HG03457 (cell line): ENCODE data around the gene XRCC5.
"Not testable (repeated sequence)": the region's sequence is repeated elsewhere in the genome, so short reads cannot be mapped to it uniquely, and the experiment has no call there.

Source experiments
- ATAC-seq: cut with Tn5 transposase; IDR thresholded peaks from one replicate; pipeline ENCODE4 v1.9.1; 2021; ENCODE audit warnings: moderate number of reproducible peaks; ENCODE audit not compliant: unreplicated experiment

Gene XRCC5

DNA sequence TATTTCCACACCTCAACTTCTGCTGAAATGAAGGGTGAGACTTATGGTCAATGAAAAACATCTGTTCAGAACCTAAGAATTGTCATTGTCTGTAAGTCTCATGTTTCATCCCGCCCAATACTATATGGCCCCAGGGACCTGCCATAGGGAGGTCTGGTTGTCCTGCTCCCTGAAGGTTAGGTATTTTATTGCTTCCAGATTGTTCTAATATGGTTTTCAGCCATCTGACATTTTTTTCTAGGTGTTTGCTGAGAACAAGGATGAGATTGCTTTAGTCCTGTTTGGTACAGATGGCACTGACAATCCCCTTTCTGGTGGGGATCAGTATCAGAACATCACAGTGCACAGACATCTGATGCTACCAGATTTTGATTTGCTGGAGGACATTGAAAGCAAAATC lies 7.3 kb downstream of the XRCC5 start:
- no peak for ATAC-seq

DNA sequence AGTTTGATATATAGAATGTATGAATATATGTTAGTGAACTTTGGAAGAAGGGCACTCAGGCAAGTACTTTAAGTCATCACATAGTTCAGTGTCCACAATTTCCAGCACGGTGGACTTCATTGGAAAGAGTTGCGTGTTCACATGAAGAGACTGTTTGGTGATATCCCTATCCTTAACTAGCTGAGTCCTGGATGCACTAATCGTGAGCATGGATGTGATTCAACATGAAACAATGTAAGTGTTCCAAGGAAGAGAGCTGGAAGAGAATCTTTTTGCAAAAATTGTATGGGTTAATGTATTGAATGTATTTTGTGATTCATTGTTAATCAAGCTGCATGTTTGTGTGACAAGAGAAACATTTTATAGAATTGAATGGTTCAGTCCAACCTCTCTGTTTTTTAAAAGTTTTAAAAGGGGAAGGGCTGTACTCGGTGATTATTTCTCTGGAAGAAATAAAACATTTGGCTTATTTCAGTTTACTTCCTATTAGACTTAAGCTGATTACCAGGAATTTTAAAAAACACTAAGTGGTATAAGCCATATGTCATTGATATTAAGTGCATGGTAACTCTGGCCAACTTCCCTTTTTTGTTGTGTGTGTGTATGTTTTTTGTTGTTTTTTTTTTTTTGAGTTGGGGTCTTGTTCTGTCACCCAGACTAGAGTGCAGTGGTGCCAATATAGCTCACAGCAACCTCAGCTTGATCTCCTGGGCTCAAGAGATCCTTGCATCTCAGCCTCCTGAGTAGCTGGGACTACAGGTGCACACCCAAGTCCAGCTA lies 8.6 kb downstream of the XRCC5 start:
- no peak for ATAC-seq

DNA sequence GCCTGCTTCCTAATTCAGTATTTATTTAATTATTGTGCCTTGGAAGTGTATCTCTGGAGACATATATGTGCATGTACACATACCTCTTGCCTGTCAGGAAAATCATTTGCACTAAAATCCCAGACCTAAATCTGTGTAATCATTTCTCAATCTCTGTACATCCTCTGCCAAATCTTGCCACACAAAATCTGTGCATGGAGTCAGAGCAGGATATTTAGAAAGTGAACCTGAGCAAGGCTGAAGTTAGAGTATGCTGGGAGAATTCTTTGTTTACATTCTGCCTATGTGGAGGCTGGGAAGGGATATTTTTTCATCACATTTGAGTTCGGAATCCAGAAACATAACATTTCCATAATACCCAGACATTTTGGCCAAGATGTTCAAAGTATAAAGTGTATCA lies 9.3 kb downstream of the XRCC5 start:
- no peak for ATAC-seq

GRCh38 chr2:216119146-216119545 lies 10.0 kb downstream of the XRCC5 start:
- ATAC-seq: no peak

GRCh38 chr2:216119986-216120385 lies 10.8 kb downstream of the XRCC5 start:
- ATAC-seq: no peak

- ATAC-seq: no peak
These were observed 12.1 kb downstream of the XRCC5 start for GRCh38 chr2:216121255-216121654.

DNA sequence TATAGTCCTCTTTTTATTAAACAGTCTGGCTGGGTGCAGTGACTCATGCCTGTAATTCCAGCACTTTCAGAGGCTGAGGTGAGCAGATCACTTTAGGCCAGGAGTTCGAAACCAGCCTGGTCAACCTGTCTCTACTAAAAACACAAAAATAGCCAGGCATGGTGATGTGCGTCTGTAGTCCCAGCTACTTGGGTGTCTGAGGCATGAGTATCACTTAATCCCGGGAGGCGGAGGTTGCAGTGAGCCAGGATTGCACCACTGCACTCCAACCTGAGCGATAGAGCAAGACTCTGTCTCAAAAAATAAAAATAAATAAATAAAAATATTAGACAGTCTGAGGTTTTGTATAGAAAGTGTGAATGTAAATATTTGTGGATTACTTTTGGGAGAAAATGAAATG lies 17.8 kb downstream of the XRCC5 start:
- ATAC-seq: no peak

DNA sequence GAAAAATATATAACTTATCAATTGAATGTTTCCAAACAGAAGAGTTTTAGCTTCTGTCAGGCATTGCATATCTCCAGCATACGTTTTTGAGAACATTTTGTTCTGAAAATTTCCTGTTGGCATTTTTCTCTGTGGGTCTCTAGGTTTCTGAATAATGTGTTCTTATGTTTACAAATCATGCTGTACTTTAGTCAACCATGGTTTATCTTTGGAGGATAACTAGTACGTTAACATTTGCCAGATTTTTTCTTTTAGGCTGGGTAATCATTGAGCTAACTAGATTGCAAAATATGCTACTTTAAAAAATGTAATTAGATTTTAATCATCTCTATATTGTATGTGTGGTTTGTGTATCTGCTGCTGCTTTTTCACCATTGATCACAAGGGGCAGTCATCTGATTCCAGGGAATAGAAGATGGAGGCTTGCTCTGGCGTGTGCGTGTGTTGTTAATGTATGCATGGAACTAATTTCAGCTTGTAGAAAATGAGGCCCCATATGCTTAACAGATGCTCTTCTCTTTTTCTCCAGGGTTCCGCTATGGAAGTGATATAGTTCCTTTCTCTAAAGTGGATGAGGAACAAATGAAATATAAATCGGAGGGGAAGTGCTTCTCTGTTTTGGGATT lies 21.3 kb downstream of the XRCC5 start:
- ATAC-seq: no peak

DNA sequence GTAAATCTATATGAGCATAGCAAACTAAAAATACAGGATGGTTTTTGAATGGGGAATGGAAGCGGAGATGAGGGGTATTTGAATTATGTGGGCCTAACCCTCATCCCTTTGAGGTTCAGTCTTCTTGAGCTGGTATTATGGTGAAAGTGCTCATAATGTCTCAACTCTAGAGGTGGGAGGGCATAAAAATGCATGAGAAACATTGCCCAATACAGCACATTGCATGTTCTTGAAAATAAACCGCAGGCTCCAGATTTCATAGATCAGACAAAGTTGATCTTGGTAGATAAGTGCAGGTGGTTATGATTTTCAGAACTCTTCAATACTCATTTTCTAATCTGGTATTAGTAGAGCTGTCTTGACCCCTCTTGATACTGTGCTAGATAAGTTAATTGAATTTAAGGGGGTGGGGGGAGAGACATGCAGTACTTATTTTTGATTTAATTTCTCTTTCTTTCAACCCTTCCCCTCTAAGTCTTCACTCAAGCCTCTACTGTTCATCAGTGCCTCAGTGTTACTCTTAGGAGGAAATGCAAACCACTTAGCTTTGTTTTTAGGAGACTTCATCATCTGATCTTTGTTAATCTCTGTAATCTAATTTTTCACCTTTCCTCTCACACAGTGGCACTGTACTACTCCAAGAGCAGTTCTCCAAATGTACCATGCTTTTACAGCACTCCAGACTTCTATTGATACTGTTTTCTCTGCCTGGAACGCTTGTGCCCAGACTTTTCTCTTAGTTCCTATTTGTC lies 22.2 kb downstream of the XRCC5 start:
- ATAC-seq: no peak

GRCh38 chr2:216132585-216132984 lies 23.4 kb downstream of the XRCC5 start:
- no peak for ATAC-seq

DNA sequence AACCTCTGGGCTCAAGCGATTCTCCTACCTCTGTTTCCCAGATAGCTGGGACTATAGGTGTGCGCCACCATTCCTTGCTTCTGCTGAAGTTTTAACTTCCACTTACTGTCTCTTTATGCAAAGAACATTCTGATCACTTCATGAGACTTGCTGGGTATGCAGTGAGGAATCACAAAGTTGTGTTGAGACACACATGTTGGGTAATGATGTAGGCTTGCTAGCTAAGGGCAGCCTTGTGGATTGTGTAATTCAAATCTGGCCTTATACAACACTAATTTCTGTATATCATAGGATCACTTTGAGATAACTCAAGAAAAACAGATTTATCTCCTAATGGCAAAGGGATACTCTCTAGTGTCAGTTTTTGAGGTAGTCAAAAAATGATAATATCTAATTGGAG lies 24.2 kb downstream of the XRCC5 start:
- ATAC-seq: no peak

DNA sequence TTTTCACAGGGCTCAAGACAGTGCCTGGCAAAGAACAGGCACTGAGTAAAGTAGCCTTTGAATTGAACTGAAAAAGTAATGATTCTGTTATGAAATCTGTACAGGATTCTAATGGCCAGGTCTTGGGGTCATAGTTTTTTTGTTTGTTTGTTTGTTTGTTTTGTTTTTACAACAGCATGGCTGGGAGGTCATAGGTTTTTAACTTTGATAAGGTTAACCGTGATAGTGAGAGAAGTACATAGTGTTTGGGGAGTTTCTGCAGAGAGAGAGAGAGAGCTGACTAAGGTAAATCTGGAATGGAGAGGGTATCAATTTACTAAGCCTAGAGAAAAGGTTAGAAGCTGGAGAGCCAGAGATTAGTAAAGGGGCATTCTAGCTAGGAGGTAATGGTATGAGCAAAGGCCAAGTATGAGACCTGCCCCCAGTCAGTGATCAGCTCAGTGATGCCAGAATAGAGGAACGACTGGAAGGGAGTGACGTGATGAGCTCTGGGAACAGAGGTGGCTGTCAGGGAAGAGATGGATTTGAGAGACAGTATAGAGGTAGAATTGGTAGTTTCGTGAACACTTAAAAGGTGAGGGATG lies 25.9 kb downstream of the XRCC5 start:
- ATAC-seq: no peak

DNA sequence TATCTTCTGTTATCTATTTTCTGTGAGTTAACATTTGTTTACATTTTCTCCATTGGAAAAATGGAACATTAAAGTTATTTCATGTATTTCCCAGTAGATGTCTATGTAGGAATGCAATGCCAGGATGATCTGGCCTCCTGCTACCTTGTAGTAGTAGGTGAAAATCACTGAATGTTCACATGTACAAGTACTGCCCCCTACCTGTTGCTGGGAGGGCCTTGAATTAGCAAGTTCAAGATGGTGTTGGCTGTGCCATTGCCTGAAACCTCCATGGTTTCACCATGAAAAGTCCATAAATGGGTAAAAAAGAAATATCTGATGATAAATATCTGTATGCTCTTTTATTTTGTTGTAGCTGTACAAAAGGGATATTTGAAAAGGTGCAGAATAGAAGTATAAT lies 30.7 kb downstream of the XRCC5 start:
- no peak for ATAC-seq

GRCh38 chr2:216141516-216141915 lies 32.4 kb downstream of the XRCC5 start:
- ATAC-seq: not testable (repeated sequence)

DNA sequence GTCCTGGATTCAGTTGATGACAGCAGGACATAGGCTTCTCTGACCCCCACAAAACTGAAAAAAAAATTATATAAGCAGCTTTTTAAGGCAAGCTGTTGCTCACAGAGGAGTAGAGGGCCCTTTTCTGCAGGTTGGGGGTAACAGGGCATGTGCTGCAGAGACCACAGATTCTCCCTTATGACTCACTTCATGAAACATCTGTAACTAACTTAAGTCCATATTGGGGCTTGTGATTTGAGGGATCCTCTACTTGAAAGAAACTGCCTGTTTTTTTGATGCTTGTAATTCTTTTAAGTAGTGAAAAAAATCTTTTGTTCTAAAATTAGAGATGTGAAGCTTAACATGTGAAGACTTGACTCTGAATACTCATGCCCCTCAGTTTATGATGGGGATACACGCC lies 33.4 kb downstream of the XRCC5 start:
- peak; percentile 84 for ATAC-seq

DNA sequence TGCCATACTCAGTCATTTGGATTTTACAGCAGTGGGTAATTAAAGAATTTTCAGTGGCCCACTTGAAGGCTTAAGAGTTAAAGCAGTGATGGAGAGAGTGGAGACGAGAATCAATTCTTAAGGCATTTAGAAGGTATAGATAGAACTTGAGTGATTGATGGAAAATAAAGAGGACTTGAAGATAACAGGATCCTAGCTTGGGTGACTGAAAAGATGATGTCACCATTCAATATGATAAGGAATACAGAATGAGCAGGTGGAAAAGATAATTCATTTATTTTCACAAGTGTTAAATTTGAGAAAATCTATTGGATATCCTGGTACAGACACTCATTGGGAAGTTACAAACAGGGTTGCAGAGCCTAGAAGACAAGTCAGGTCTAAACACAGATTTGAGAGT lies 35.2 kb downstream of the XRCC5 start:
- ATAC-seq: no peak

- ATAC-seq: no peak
These were observed 35.7 kb downstream of the XRCC5 start for GRCh38 chr2:216144857-216145256.

- no peak for ATAC-seq
These were observed 37.4 kb downstream of the XRCC5 start for GRCh38 chr2:216146573-216146972.

GRCh38 chr2:216147172-216148131 lies 38.3 kb downstream of the XRCC5 start:
- ATAC-seq: no peak

DNA sequence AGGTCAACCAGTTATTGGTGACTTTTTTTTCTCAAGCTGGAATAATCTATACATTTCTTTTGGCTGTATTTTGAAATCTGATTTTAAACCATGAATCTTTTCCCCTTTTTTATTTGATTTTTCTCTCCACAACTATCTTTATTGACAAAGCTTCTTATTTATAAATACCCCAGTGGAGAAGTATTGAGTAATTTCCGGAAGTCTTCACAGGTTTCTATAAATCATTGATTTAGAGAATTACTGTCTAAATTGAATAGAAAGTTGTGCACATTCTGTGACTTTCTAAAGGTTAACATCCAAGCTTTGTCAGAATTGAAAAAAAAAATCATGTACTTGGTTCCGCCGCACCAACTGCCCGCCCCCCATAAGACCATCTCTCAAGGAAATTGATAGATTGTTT lies 39.8 kb downstream of the XRCC5 start:
- no peak for ATAC-seq

- no peak for ATAC-seq
These were observed 40.6 kb downstream of the XRCC5 start for GRCh38 chr2:216149741-216150140.
